Loucy (cell line): ENCODE measurements around the gene GCAT.
A peak's percentile ranks its signal among the peaks of the same experiment; 100 is the strongest.

Source experiments
- H2AFZ ChIP-seq: fragments of 200-600 bp; sonication (generic); 2 replicates; pipeline ENCODE4 v1.6.0; 2016; ENCODE audit warnings: antibody characterized with exemption, mild to moderate bottlenecking, low read length, moderate library complexity
- H3F3A ChIP-seq: fragments of 200-600 bp; 2 replicates; pipeline ENCODE4 v1.6.0; 2016; ENCODE audit warnings: antibody characterized with exemption, low read depth, mild to moderate bottlenecking
- H3K27me3 ChIP-seq: fragments of 200-600 bp; sonication (generic); 2 replicates; pipeline ENCODE4 v1.6.1; 2014; ENCODE audit warnings: low read length, mild to moderate bottlenecking; ENCODE audit not compliant: insufficient read depth, poor library complexity, severe bottlenecking
- H3K36me3 ChIP-seq: fragments of 200-600 bp; sonication (generic); 2 replicates; pipeline ENCODE4 v1.6.1; 2016; ENCODE audit warnings: low read length; ENCODE audit not compliant: insufficient read depth
- H3K4me1 ChIP-seq: fragments of 200-600 bp; sonication (generic); 2 replicates; pipeline ENCODE4 v1.5.1; 2014; ENCODE audit warnings: low read length, mild to moderate bottlenecking; ENCODE audit not compliant: insufficient read depth, poor library complexity, severe bottlenecking
- H3K4me2 ChIP-seq: fragments of 200-600 bp; sonication (generic); 2 replicates; pipeline ENCODE4 v1.6.0; 2014; ENCODE audit warnings: antibody characterized with exemption, low read length, low read depth, mild to moderate bottlenecking; ENCODE audit not compliant: poor library complexity, severe bottlenecking
- H3K4me3 ChIP-seq: fragments of 200-600 bp; sonication (generic); 2 replicates; pipeline ENCODE4 v1.5.1; 2014; ENCODE audit warnings: low read length, mild to moderate bottlenecking, mixed read lengths; ENCODE audit not compliant: poor library complexity, severe bottlenecking
- H3K79me2 ChIP-seq: fragments of 200-600 bp; sonication (generic); 2 replicates; pipeline ENCODE4 v1.6.1; 2014; ENCODE audit warnings: low read length; ENCODE audit not compliant: insufficient read depth
- H3K9ac ChIP-seq: fragments of 200-600 bp; sonication (generic); 2 replicates; pipeline ENCODE4 v1.6.0; 2014; ENCODE audit warnings: mild to moderate bottlenecking, low read depth, low read length, moderate library complexity; ENCODE audit not compliant: poor library complexity, severe bottlenecking
- H3K9me2 ChIP-seq: fragments of 200-600 bp; sonication (generic); replicated peaks from 2 replicates; pipeline ENCODE4 v1.6.1; 2016; ENCODE audit warnings: low read depth, low read length, mixed read lengths
- H3K9me3 ChIP-seq: fragments of 200-600 bp; sonication (generic); 2 replicates; pipeline ENCODE4 v1.6.1; 2014; ENCODE audit warnings: mild to moderate bottlenecking, antibody characterized with exemption, low read length, low read depth; ENCODE audit not compliant: insufficient read depth
- H4K20me1 ChIP-seq: fragments of 200-600 bp; sonication (generic); 2 replicates; pipeline ENCODE4 v1.6.0; 2014; ENCODE audit warnings: antibody characterized with exemption, low read length, mild to moderate bottlenecking; ENCODE audit not compliant: insufficient read depth, poor library complexity, severe bottlenecking
- EZH2phosphoT487 ChIP-seq: fragments of 200-600 bp; IDR thresholded peaks from 2 replicates; pipeline ENCODE4 v1.6.1; 2018; ENCODE audit warnings: antibody characterized with exemption, mild to moderate bottlenecking, moderate library complexity, borderline replicate concordance
- TF ChIP-seq, protein P1 (sequence below): fragments of 200-600 bp; sonication (generic); conservative IDR thresholded peaks from 2 replicates; pipeline ENCODE4 v1.5.1; 2014; ENCODE audit warnings: mild to moderate bottlenecking, antibody characterized with exemption, low read length

Gene GCAT

DNA sequence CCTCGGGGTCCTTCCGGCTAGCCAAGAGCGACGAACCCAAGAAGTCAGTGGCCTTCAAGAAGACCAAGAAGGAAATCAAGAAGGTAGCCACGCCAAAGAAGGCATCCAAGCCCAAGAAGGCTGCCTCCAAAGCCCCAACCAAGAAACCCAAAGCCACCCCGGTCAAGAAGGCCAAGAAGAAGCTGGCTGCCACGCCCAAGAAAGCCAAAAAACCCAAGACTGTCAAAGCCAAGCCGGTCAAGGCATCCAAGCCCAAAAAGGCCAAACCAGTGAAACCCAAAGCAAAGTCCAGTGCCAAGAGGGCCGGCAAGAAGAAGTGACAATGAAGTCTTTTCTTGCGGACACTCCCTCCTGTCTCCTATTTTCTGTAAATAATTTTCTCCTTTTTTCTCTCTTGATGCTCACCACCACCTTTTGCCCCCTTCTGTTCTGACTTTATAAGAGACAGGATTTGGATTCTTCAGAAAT is 1.9 kb upstream of the GCAT start:
- no peak overlapping the region for H3K9ac ChIP-seq
- H3K79me2 ChIP-seq = peaks cover 13% of the 10 kb centered on the region; the same call in 1 of the 2 replicates

DNA sequence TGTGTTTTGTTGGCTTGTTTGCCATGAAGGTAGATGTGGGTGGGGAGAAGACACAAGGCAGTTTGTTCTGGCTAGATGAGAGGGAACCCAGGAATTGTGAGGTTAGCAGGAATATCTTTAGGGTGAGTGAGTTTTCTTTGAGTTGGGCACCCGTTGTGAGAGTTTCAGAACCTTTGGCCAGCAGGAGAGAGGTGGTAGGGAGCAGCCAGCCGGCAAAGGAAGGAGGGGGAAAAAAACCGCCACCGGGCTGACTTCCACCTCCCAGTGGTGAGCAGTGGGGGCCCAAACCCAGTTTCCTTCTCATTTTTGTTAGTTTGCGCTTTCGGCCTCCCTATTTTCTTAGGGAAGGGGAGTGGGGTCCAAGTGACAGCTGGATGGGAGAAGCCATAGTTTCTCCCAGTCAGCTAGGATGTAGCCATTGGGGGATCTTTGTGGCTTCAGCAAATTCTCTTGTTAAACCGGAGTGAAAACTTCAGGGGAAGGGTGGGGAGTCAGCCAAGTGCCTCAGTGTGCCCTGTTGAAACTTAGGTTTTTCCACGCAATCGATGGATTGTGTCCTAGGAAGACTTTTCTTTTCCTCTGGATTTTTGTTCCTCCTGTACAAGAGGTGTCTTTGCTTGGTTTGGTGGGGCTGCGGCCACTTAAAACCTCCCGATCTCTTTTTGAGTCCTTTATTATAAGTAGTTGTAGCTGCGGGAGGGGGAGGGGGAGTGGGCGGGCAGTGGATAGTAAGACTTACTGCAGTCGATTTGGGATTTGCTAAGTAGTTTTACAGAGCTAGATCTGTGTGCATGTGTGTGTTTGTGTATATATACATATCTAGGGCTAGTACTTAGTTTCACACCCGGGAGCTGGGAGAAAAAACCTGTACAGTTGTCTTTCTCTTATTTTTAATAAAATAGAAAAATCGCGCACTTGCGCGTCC is 1.1 kb upstream of the GCAT start:
- Histone ChIP-seq H3K27me3 (peaks cover 10% of the 10 kb centered on the region), H3K9ac (peak overlapping the region; percentile 74), H3F3A (no peaks in the 10 kb centered on the region), H4K20me1 (no peaks in the 10 kb centered on the region), H3K9me3 (no peaks in the 10 kb centered on the region), H3K4me1 (peaks cover 38% of the 10 kb centered on the region), H3K36me3 (no peaks in the 10 kb centered on the region), H3K9me2 (no peaks in the 10 kb centered on the region), H2AFZ (peak overlapping the region; percentile 91), H3K4me2 (peak overlapping the region; percentile 86), H3K79me2 (peaks cover 13% of the 10 kb centered on the region; the same call in 1 of the 2 replicates), H3K4me3 (peak overlapping the region; percentile 84)
- TF ChIP-seq EZH2phosphoT487 = no peak
- TF ChIP-seq, protein P1, sequence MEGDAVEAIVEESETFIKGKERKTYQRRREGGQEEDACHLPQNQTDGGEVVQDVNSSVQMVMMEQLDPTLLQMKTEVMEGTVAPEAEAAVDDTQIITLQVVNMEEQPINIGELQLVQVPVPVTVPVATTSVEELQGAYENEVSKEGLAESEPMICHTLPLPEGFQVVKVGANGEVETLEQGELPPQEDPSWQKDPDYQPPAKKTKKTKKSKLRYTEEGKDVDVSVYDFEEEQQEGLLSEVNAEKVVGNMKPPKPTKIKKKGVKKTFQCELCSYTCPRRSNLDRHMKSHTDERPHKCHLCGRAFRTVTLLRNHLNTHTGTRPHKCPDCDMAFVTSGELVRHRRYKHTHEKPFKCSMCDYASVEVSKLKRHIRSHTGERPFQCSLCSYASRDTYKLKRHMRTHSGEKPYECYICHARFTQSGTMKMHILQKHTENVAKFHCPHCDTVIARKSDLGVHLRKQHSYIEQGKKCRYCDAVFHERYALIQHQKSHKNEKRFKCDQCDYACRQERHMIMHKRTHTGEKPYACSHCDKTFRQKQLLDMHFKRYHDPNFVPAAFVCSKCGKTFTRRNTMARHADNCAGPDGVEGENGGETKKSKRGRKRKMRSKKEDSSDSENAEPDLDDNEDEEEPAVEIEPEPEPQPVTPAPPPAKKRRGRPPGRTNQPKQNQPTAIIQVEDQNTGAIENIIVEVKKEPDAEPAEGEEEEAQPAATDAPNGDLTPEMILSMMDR = no peak

More for the DNA sequence above, 1.9 kb upstream of the GCAT start:
- Histone ChIP-seq H3K9me3 (no peaks in the 10 kb centered on the region), H3K4me3 (peak overlapping the region; percentile 66), H3F3A (no peaks in the 10 kb centered on the region), H3K4me1 (peaks cover 38% of the 10 kb centered on the region), H3K9me2 (no peaks in the 10 kb centered on the region), H3K36me3 (no peaks in the 10 kb centered on the region), H2AFZ (no peak overlapping the region), H3K4me2 (peak overlapping the region; percentile 86), H4K20me1 (no peaks in the 10 kb centered on the region), H3K27me3 (peaks cover 10% of the 10 kb centered on the region)
- TF ChIP-seq, protein P1 = no peak
- no peak for TF ChIP-seq EZH2phosphoT487

DNA sequence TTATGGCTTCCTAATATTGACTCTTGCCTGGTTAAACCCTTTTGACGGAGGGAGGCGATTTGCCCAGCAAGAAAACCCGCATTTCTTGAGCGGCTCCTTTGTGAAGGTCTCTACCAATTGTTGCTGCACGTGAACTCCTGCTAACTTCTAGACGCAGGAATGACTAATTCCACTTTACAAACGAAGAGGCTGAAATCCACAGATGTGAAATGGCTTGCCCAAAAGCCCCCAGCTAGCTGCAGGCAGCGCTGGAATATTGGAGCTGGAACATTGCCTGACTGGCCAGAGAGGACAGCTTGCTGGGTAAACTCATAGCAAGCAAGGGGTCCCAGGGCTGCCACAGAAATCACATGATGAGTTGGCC is 542 bp downstream of the GCAT start:
- H3K9ac ChIP-seq = peak overlapping the region; percentile 76
- peaks cover 13% of the 10 kb centered on the region; the same call in 1 of the 2 replicates for H3K79me2 ChIP-seq
- no peak for TF ChIP-seq EZH2phosphoT487
- TF ChIP-seq, protein P1 = no peak
- peak overlapping the region; percentile 86 for H3K4me2 ChIP-seq
- H3K9me3 ChIP-seq = no peaks in the 10 kb centered on the region
- H3K27me3 ChIP-seq = peaks cover 10% of the 10 kb centered on the region
- no peaks in the 10 kb centered on the region for H3K9me2 ChIP-seq
- H3K4me3 ChIP-seq = peak overlapping the region; percentile 84
- peaks cover 25% of the 10 kb centered on the region for H3K4me1 ChIP-seq
- peak overlapping the region; percentile 93 for H2AFZ ChIP-seq
- H3K36me3 ChIP-seq = no peaks in the 10 kb centered on the region
- no peaks in the 10 kb centered on the region for H3F3A ChIP-seq
- H4K20me1 ChIP-seq = no peaks in the 10 kb centered on the region
